ENCODE data around the gene GABBR2.
"Not testable (repeated sequence)": the region's sequence is repeated elsewhere in the genome, so short reads cannot be mapped to it uniquely, and the experiment has no call there.

The GABBR2 gene

GRCh38 chr9:98504298-98505282, 204.1 kb downstream of the GABBR2 start:
- no peak for DNase-seq

- DNase-seq = no peak
Observed at GRCh38 chr9:98503867-98504266, 204.9 kb downstream of the GABBR2 start.

- DNase-seq = no peak
Observed at GRCh38 chr9:98502976-98503325, 205.8 kb downstream of the GABBR2 start.

GRCh38 chr9:98502311-98502975, 206.3 kb downstream of the GABBR2 start:
- DNase-seq = no peak

GRCh38 chr9:98501819-98502218, 206.9 kb downstream of the GABBR2 start:
- no peak for DNase-seq

- not testable (repeated sequence) for DNase-seq
Observed at GRCh38 chr9:98501259-98501658, 207.5 kb downstream of the GABBR2 start.

- DNase-seq = no peak
Observed at GRCh38 chr9:98500337-98500919, 208.3 kb downstream of the GABBR2 start.

GRCh38 chr9:98495530-98495929, 213.2 kb downstream of the GABBR2 start:
- DNase-seq = no peak

GRCh38 chr9:98494852-98495251, 213.9 kb downstream of the GABBR2 start:
- no peak for DNase-seq

GRCh38 chr9:98491828-98492227, 216.9 kb downstream of the GABBR2 start:
- DNase-seq = no peak

- no peak for DNase-seq
Observed at GRCh38 chr9:98491231-98491651, 217.5 kb downstream of the GABBR2 start.

GRCh38 chr9:98488571-98489312, 220.0 kb downstream of the GABBR2 start:
- DNase-seq = no peak

GRCh38 chr9:98485706-98486105, 223.0 kb downstream of the GABBR2 start:
- DNase-seq = no peak

GRCh38 chr9:98484162-98484561, 224.6 kb downstream of the GABBR2 start:
- DNase-seq = no peak

- no peak for DNase-seq
Observed at GRCh38 chr9:98482226-98482625, 226.5 kb downstream of the GABBR2 start.

GRCh38 chr9:98481676-98482075, 227.1 kb downstream of the GABBR2 start:
- no peak for DNase-seq

GRCh38 chr9:98479967-98480847, 228.5 kb downstream of the GABBR2 start:
- no peak for DNase-seq

- no peak for DNase-seq
Observed at GRCh38 chr9:98479449-98479848, 229.3 kb downstream of the GABBR2 start.

GRCh38 chr9:98477884-98478283, 230.9 kb downstream of the GABBR2 start:
- no peak for DNase-seq

GRCh38 chr9:98472216-98472615, 236.5 kb downstream of the GABBR2 start:
- no peak for DNase-seq

GRCh38 chr9:98471185-98471584, 237.6 kb downstream of the GABBR2 start:
- DNase-seq = no peak
